GM18907 (cell line): ENCODE data around the gene NIM1K.
A peak's percentile ranks its signal among the peaks of the same experiment; 100 is the strongest.
"Not testable (repeated sequence)": the region's sequence is repeated elsewhere in the genome, so short reads cannot be mapped to it uniquely, and the experiment has no call there.

ENCODE experiments used
- ATAC-seq: cut with Tn5 transposase; IDR thresholded peaks from one replicate; pipeline ENCODE4 v1.9.1; 2021; ENCODE audit warnings: mild to moderate bottlenecking, moderate library complexity; ENCODE audit not compliant: unreplicated experiment

The NIM1K gene

DNA sequence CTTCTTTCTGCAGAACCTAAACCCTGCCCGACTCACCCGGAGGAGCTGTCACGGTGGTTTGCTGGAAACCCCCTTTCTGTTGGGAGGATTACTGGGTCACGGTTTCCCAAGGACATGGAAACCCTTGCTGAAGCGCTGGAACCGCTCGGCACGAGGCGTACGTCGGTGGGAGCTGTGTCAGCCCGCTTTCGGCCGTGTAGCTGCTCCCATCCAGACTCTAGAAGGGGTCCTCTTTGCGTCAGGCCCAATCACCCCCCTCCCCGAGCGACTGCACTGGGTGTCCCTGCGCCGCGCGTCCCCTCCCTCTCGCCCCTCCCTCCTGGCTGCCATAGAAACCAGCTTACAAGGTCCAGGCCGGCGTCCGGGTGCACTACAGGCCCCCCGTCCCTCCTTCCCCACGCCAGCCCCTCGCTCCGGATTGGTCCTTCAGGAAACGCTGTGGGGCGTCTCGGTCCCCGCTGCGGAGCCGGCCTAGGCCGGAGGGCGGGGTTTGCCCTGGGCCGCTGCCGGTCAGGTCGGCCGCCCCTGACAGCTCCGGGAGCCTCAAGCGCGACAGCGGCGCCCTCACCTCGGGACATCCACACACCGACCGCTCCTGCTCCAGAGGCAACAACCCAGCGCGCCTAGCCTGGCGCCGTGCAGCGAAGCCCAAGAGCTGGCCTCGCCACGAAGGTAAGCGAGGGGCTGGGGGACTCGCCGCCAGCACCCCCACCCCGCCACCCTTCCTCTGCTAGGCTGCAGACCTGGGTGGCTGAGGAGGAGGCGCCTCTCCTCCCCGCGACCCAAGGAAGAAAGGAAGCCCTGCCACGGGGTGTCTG lies at the start of gene NIM1K:
Gene NIM1K (plus strand): TSS at position 486 of the 818 bp plus-strand sequence. CDS start 53,551 bp downstream, outside the sequence.
- peak; percentile 86 for ATAC-seq

DNA sequence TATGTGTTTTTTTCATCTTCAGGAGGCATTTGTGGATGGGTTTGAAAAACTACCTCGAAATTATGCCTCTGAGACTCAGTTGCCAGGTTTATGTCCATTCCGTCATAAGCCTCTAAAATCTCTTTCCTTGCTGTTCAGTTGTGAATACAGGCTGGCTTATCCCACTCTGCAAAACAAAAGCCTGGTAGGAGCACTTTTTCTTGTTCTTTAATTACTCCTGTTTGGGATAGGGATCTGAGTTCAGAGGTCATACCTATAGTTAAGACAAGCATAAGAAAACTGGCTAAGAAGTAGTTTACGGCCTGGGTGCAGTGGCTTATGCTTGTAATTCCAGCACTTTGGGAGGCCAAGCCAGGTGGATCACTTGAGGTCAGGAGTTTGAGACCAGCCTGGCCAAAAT lies 47.0 kb upstream of the NIM1K start:
- ATAC-seq = no peak

DNA sequence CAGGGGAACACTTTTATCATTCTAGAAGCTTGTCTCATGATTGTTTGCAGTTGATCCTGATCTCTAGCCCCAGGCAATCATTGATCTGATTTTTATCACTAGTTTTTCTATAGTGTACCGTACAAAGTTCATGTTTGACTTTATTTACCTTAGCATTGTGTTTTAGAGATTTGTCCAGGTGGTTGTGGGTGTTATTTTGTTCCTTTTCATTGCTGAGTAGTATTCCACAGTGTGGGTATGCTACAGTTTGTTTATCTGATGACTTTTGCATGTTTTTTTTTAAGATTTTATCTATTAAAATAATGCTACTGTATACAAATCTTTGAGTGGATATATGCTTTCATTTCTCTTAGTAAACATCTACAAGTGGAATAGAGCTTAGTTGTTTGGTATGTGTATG lies 45.1 kb upstream of the NIM1K start:
- no peak for ATAC-seq

DNA sequence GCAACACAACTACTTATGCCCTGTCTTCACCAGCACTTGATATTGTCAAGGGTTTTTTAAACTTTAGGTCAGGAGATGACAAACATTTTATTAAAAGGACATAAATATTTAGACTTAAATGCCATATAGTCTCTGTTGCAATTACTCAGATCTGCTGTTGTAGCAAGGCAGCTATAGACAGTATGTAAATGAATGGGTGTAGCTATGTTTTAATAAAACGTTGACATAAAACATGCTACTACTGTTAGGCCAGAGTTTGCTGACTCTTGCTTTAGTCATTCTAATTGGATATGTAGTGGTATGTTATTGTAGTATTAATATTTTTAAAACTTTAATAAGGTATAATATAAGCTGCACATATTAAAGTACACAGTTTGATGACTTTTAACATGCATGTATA lies 43.6 kb upstream of the NIM1K start:
- ATAC-seq = no peak

DNA sequence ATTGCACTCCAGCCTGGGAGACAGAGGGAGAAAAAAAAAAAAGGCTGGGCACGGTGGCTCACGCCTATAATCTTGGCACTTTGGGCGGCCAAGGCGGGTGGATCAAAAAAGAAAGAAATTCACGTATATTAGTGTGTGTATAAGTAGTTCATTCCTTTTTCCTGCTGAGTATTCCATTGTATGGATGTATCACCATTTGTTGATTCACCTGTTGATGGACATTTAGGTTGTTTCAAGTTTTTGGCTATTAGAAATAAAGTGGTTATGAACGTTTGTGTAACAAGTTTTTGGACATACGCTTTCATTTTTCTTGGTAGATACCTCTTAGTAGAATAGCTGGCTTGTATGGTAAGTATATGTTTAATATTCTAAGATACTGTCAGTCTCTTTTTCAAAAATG lies 42.8 kb upstream of the NIM1K start:
- no peak for ATAC-seq

DNA sequence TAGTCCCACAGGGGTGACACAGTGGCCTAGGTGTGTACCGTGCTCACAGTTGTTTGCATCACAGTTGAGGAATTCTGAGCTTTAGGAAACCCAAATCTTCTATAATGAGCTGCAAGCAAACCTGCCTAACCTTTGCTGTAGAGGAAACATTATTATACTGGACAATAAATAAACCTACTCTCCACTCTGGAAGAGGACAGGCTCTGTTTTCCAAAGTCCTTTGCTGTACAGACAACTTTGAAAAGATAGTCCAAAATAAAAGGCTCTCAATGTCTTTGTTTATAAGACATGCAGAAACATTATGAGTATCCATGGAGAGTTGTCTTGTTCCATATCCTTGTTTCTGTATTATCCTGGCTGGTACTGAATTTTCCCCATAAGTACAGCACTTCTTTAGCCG lies 42.0 kb upstream of the NIM1K start:
- no peak for ATAC-seq

DNA sequence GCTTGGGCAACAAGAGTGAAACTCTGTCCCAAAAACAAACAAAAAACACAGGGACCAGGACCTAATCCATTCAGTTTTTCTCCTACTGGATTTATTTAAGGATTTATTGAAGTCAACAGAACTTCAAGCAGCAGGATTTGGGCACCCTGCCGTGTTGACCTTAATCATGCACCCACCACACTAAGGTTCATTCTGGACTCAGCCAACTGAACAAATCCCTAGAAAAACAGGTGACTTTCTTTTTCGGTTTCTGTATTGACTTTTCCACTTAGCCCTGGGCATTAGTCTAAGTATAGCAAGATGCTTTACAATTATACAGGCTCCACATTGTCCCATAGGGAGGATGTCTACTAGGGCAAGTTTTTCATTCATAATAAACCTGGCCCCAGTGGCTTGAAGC lies 41.3 kb upstream of the NIM1K start:
- ATAC-seq = no peak

DNA sequence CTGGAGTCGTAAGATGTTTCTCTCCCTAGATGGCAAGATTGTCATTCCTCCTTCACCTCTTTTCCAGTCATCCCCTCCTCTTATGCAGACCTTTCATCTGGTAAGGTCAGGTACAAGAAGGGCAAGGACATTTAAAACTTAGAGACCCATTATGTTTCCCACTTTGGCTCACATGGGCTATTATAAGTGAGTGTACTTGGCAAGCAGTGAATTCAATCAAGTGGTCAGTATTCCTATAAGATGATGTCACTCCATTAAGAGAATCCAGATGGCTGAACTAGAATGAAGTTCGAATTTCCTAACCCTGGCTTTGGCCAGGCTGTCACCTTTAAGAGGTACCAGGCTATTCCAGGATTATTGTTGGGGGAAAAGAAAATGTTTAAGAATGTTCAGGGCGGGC lies 39.1 kb upstream of the NIM1K start:
- no peak for ATAC-seq

DNA sequence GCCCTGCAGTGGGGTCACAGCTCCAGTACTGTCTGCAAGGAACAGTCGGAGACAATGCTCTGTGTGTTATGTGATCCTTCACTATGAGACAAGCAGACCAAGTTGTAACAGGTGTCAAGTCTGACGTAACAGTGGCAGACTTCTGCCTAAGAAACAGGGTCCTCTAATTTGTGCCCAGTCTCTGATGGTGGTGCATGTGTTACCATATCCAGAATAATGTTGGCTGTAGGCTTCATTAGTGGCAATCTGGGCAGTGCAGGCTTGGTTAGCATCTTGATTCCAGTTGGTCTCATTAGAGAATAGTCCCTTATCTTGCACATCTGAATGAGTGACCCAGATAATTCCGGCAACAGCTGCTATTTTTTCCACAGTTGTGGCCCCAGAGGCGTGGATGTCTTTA lies 37.6 kb upstream of the NIM1K start:
- no peak for ATAC-seq

DNA sequence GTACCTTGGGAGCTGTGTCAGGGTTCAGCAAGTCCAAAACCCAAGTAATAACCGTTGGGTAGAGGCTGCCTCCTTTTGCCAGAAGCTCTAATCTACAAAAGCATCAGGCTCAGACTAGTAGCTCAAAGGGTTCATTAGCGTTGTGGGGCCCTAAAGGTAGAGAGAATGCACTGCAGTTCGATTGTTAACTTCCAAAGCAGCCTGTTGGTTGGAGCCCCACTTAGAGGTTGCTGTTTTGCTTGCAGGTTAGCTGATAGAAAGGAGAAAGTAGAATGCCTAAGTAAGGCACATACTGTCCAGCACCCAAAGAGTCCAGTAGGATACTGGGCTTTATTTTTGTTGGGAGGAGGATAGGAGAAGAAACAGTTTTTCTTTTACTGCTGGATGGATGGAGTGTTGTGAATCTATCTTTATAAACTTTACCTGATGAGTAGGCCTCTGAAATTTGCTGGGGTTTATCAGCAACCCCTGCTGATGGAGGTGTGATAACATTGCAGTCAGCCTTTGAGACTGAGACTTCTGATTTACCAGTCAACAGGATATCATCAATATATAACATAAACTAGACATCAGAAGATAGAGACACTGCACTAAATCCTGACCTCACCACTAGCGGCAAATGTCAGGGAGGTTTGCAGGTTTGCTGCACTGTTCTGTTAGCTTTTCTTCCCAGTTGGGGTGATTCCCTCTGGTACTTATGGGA lies 36.5 kb upstream of the NIM1K start:
- no peak for ATAC-seq

DNA sequence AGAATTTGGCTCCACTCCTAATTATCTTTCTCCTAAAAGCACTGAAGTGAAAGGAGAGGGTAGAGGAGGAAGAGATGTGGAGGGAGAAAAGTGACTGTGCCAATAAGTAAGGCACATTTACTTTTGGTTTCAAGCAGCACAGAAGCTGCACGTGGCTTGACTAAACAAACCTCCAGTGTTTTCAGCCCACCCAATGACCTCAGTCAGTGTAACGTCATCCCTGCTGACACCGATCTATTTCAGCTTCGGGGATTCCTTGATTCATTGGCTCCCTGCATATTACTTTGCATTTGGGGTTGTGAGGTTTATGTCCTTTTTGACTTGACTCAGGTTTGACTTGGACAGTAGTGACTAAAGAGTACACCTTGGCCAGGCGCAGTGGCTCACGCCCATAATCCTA lies 35.6 kb upstream of the NIM1K start:
- ATAC-seq = no peak

DNA sequence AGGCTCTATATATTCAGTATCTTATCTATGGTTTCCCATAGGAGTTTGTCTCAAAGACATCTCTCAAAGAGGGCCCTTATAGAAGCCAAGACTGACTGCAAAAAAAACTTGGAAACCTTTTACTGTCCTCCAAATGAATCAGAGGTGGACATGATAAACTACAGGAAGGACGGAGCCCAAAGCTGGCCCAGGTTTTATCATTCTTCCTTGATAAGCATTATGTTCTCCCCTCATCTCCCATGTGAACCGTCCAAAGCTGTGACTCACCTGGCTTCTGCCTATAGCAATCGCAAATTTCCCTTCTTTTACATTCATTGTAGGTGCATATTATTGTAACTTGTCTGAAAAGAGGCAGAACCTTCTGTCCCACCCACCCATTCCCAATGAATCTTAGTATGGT lies 35.0 kb upstream of the NIM1K start:
- no peak for ATAC-seq

DNA sequence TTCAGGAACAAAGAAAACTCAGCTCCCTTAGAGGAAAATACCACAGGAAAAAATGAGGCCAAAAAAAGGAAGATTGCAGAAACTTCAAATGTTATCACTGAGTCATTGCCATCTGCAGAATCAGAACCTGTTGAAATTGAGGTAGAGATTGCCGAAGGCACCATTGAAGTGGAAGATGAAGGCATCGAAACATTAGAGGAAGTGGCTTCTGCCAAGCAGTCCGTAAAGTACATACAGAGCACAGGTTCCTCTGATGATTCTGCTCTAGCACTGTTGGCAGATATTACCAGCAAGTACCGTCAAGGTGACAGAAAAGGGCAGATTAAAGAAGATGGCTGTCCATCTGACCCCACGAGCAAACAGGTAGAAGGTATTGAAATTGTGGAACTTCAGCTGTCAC lies 30.8 kb upstream of the NIM1K start:
- no peak for ATAC-seq

DNA sequence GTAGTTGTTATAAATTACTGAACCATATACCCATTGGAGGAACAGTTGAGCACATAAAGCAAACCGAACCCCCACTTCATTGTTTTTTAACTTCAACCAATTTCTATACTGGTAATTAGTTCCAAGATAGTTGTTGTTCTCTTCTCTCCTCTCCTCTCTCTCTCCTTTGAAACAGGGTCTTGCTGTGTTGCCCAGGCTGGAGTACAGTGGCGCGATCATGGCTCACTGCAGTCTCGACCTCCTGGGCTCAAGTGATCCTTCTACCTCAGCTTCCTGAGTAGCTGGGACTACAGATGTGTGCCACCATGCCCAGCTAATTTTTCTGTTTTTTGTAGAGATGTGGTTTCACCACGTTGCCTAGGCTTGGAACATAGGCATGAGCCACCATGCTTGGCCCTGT lies 27.2 kb upstream of the NIM1K start:
- ATAC-seq = not testable (repeated sequence)

DNA sequence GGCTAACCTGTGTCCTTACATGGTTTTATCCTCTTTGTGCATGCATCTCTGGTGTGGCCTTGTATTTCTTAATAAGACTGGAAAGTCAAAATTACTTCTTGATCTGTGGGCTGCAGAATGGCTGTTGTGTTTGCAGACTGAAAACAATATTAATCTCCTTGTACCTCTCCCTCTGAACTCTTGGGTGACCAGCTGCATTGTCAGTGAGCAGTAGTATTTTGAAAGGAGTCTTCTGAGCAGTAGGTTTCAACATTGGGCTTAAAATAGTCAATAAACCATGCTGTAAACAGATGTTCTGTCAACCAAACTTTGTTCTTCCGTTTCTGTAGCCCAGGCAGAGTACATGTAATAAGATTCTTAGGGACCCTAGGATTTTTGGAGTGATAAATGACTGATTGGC lies 26.7 kb upstream of the NIM1K start:
- ATAC-seq = no peak

DNA sequence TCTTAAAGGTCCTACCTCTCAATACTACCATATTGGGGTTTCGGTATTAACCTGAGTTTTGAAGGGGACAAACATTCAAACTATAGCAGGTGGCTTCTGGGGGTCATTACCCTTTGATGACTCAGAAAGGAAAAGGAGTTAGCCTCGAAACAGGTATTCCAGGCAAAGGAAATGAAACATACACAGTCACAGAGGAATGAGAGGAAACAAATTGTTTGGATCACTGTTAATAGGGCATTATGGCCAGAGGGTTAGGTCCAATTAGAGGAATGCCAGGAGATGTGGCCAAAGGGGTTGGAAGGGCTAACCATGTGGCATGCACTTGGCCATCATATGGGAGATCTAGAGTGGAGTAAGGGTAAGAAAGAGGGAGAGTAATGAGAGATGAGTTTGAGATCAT lies 23.9 kb upstream of the NIM1K start:
- ATAC-seq = no peak

DNA sequence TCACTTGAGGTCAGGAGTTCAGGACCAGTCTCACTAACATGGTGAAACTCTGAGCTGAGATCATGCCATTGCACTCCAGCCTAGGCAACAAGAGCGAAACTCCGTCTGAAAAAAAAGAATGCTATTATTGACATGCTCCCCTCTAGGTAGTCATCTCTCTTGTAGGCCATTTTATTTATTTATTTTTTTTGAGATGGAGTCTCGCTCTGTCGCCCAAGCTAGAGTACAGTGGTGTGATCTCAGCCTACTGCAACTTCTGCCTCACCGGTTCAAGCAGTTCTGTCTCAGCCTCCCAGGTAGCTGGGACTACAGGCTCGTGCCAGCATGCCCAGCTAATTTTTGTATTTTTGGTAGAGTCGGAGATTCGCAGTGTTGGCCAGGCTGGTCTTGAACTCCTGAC lies 20.6 kb upstream of the NIM1K start:
- ATAC-seq = no peak

DNA sequence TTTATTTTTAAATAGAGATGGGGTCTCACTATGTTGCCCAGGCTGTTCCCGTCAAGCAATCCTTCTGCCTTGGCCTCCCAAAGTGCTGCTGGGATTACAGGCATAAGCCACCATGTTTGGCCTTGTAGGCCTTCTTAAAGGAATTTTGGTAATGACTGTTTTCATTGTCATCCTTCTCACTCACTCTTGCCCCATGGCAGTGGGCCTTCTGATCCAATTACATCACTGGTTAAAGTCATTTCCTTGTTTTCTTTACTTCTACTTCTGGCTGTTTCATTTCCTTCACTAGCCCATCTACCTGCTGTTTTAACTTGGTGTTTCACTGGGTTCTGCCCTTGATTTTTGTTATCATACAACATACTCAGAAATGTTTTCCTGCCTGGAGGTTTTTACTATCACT lies 20.1 kb upstream of the NIM1K start:
- no peak for ATAC-seq

DNA sequence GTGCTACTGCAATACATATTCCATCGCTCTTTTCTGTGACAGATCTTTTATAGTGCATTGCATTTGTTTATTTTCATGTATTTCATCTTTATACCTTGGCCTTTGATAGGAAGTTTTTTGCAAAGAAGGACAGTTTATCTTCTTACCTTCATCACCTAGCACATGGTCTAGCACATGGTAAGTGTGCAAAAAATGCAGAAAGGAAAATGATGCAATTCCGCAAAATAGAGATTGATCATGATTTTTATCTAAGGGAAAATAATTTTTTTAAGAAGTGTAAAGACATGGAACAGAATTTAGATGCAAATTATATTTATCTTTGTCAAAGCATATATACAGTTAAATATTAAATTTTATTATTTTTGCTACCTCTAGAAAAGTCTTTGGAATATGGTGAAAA lies 19.2 kb upstream of the NIM1K start:
- no peak for ATAC-seq

DNA sequence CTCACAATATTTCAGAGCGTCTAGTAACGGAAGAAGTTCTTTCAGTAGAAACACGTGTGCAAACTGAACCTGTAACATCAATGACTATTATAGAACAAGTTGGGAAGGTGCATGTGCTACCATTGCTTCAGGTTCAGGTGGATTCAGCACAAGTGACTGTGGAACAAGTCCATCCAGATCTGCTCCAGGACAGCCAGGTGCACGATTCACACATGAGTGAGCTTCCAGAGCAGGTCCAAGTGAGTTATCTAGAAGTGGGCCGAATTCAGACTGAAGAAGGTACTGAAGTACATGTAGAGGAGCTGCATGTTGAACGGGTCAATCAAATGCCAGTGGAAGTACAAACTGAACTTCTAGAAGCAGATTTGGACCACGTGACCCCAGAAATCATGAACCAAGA lies 17.4 kb upstream of the NIM1K start:
- no peak for ATAC-seq

DNA sequence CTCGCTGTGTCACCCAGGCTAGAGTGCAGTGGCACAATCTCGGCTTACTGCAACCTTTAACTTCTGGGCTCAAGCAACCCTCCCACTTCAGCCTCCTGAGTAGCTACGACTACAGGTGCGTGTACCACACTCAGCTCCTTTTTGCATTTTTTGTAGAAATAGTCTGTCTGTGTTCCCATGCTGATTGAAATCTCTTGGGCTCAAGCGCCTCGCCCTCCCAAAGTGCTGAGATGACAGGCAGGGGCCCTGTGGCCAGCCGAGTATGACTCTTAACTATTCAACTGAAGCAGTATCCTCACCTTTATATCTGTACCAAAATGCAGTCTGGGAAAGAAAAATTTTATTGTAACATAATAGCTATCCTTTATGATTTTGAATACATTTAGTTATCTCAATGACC lies 12.2 kb upstream of the NIM1K start:
- no peak for ATAC-seq

DNA sequence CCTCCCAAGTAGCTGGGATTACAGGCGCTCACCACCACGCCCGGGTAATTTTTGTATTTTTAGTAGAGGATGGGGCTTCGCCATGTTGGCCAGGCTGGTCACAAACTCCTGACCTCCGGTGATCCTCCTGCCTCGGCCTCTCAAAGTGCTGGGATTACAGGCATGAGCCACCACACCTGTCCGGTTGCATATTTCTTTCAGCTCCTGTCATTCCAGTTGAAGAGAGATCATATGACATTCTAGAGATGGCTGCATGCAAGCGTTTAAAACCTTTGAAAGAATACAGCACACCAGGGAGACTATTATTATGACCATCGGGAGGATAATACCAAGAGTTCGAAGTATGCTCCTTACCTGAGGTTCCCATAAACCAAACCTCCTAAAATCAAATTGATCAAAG lies 9.6 kb upstream of the NIM1K start:
- no peak for ATAC-seq

DNA sequence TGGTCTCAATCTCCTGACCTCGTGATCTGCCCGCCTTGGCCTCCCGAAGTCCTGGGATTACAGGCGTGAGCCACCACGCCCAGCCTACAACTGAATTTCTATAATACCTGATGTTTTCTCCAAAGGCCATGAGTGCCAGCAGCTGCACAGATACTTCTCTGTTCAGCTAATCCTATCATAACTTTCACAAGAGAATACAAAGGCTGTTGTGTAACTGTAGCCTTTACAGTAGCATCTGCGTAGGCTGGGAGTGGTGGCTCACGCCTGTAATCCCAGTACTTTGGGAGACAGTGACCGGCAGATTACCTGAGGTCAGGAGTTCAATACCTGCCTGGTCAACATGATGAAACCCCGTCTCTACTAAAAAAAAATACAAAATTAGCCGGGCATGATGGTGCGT lies 8.9 kb upstream of the NIM1K start:
- not testable (repeated sequence) for ATAC-seq
